Measurements from ENCODE around the gene NINJ1. TPM values are rescaled to one million over a fixed set of nuclear protein-coding genes. Genes with fewer than 3 reads are reported as not detected.

The NINJ1 gene
- total RNA-seq, 4 donors from 2014 or later: 82.9 to 168 (median 121) TPM

DNA sequence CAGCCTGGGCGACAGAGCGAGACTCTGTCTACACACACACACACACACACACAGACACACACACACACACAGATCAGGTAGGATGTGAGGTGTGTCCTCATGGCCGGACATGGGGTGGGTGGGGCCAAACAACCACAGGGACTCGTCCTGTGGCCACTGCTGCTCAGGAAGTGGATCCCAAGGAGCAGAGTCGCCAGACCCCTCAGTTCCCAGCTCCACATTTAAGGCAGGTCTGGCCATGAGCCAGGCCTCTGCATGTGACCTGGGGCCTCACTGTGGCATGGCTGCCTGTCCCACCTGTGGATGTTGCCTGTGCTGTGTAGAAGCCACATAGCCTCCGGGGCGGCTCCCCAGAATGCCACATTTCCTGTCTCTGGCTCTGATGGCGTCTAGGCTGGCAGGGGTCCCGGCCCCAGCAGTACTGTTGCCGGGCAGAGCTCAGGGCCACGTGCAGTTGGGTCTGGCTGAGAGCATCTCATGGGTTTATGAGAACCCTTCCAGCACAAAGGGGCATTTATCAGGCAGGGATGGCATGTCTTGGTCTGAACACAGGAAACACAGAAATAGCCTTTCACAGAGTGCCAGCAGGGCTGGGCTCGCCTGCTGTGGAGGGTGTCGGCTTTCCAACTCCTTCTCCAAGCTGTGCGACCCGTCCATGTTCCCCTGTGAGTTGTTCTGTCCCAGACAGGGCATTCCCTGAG is 9.9 kb upstream of the NINJ1 start:
- Histone ChIP-seq H3K27me3 (no peaks in the 10 kb centered on the region), H3K9me3 (no peaks in the 10 kb centered on the region), H3K27ac (no peak overlapping the region), H3K4me3 (replicated peaks in 1 of 3) (no peak overlapping the region), H3K4me1 (peaks cover 0 to 9% of the 10 kb centered on the region in 2 donors), H3K36me3 (no peaks in the 10 kb centered on the region)
- intact Hi-C loops (cut with DNase I): no loop called here
- 41 to 52% methylated on average over 10 to 12 of the region's 15 CpGs for WGBS, 2 donors
- no peak for DNase-seq
- no peak for TF ChIP-seq POLR2A (IDR thresholded peaks at IDR 0.05)
- no peak for TF ChIP-seq CTCF (IDR thresholded peaks at IDR 0.05)

DNA sequence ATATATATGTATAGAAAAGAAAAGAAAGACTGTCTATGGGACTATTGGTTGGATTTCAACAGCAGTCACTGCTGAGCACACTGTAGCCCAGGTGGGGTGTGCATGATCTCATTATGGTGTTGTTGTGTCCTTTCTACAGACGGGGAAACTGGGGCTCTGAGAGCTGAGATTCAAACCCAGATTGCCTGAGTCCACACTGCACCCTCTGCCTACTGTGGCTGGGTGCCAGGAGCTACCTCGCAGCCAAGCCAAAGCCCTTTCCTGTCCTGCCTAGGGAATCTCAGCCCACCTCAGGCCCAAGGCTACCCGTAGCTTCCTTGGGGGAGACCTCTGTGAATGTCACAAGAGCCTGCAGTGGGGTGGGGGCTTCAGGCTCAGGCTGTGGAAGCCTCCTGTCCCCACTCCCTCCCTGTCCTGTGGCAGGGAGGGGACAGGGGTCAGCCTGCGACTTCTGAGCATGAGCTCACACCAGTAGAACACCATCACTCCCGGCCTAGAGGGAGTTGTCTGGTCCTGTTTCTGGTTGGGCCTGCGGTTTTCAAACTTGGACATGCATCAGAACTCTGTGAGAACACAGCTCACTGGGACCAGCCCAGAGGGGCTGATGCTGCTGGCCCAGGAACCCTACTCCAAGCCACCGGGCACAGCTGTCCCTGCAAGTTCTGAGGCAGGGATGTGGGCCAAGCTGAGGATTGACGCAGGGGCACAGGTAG is 7.9 kb upstream of the NINJ1 start:
- H3K27me3 ChIP-seq: no peaks in the 10 kb centered on the region
- peaks cover 0 to 9% of the 10 kb centered on the region in 2 donors for H3K4me1 ChIP-seq
- no peak for TF ChIP-seq CTCF (IDR thresholded peaks at IDR 0.05)
- TF ChIP-seq POLR2A (IDR thresholded peaks at IDR 0.05): no peak
- no peaks in the 10 kb centered on the region for H3K9me3 ChIP-seq
- H3K27ac ChIP-seq: no peak overlapping the region
- no peaks in the 10 kb centered on the region for H3K36me3 ChIP-seq
- H3K4me3 ChIP-seq (replicated peaks in 1 of 3): no peak overlapping the region
- DNase-seq: no peak
- 89 to 90% methylated on average over 6 to 8 of the region's 8 CpGs for WGBS, 2 donors
- intact Hi-C loops (cut with DNase I): no loop called here

DNA sequence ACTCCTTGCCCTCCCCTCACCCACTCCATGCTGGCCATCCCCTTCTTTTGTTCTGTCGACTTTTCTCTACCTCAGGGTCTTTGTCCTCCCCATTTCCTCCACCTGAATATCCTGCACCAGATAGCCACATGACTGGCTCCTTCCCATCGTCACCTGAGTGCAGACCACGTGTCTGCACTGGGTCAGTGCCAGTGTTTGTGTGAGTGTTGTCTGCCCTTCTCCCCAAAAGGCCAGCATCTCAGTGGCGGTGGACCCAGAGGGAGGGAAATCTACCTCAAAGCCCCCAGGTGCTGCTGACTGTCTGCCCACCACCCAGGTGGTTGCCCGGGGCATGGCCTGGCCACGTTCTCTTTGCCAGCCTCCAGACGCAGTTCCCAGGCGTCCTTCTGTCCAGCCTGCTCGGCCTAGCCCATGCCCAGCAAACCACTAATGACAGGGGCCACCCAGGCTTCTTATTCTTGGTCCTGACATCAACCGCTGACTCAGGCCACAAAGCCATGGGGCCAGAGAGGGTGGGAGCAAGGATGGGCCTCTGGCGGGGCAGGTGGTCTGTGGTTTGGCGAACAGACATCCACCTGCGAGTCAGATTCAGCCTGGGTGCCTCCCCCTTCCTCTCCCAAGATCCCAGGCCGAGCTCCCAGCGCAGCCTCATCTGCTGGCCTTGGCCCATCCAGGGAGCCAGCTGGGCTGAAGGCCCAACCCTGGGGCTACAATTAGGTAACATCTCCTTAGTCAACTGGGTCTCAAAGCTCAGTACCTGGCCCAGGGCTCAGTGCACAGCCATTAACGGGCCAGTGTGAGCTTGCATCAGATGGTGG is 5.5 kb upstream of the NINJ1 start:
- 87 to 91% methylated on average over 10 to 13 of the region's 16 CpGs for WGBS, 2 donors
- TF ChIP-seq CTCF (IDR thresholded peaks at IDR 0.05): no peak
- no peak for TF ChIP-seq POLR2A (IDR thresholded peaks at IDR 0.05)
- intact Hi-C loops (cut with DNase I): loop anchor here (10.0 kb wide), 1 partner anchor 315 kb away; the partner anchor contains the start of genes FAM120A and FAM120AOS

GRCh38 chr9:93138171-93138764 is 4.2 kb upstream of the NINJ1 start:
- no peak for TF ChIP-seq CTCF (IDR thresholded peaks at IDR 0.05)
- TF ChIP-seq POLR2A (IDR thresholded peaks at IDR 0.05): no peak
- intact Hi-C loops (cut with DNase I): loop anchor here (10.0 kb wide), 1 partner anchor 317 kb away; the partner anchor contains the start of genes FAM120A and FAM120AOS
- Histone ChIP-seq H3K4me1 (peaks cover 16 to 25% of the 10 kb centered on the region in 2 donors), H3K27me3 (no peaks in the 10 kb centered on the region), H3K27ac (no peak overlapping the region), H3K36me3 (no peaks in the 10 kb centered on the region), H3K4me3 (replicated peaks in 1 of 3) (no peak overlapping the region), H3K9me3 (no peaks in the 10 kb centered on the region)
- 78 to 83% methylated on average over 7 of the region's 7 CpGs for WGBS, 2 donors
- DNase-seq: no peak

More for the DNA sequence above, 5.5 kb upstream of the NINJ1 start:
- Histone ChIP-seq H3K27me3 (no peaks in the 10 kb centered on the region), H3K27ac (no peak overlapping the region), H3K4me1 (peaks cover 18 to 23% of the 10 kb centered on the region in 2 donors), H3K36me3 (no peaks in the 10 kb centered on the region), H3K9me3 (no peaks in the 10 kb centered on the region), H3K4me3 (replicated peaks in 1 of 3) (no peak overlapping the region)
- no peak for DNase-seq
